ENCODE data around the gene LRP8. TPM values are rescaled to one million over a fixed set of nuclear protein-coding genes. Genes with fewer than 3 reads are reported as not detected.

Gene LRP8
- total and polyA plus RNA-seq, 2 of the 13 experiments (the other 11 are each of a cell fraction or from before 2014, with no cell fraction given), result 17.3 to 17.4 TPM

- TF ChIP-seq ZNF407 (CRISPR knock-in tag; IDR thresholded peaks at IDR 0.05; ENCODE audit: not compliant biosample characterization), result peak; percentile 58
- TF ChIP-seq HNRNPUL1 (IDR thresholded peaks at IDR 0.05; ENCODE audit: low read depth, low read length), result no peak
- TF ChIP-seq, protein P1, sequence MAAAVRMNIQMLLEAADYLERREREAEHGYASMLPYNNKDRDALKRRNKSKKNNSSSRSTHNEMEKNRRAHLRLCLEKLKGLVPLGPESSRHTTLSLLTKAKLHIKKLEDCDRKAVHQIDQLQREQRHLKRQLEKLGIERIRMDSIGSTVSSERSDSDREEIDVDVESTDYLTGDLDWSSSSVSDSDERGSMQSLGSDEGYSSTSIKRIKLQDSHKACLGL (CRISPR knock-in tag; IDR thresholded peaks at IDR 0.05), result peak; percentile 65; the same call in 1 of the 2 replicates
- peak; percentile 98 for TF ChIP-seq ZFX (CRISPR knock-in tag; IDR thresholded peaks at IDR 0.05; ENCODE audit: low read depth)
- TF ChIP-seq NR2C2 (CRISPR knock-in tag; IDR thresholded peaks at IDR 0.05; ENCODE audit: borderline replicate concordance), result peak; percentile 97
- TF ChIP-seq CREM (IDR thresholded peaks at IDR 0.05), result peak; percentile 100
- peak; percentile 98 for TF ChIP-seq CREM (CRISPR knock-in tag; IDR thresholded peaks at IDR 0.05)
- no peak for TF ChIP-seq ZNF256 (CRISPR knock-in tag; conservative IDR thresholded peaks at IDR 0.05)
- no peak for TF ChIP-seq ZNF678 (CRISPR knock-in tag; IDR thresholded peaks at IDR 0.05)
- peak; percentile 99 for TF ChIP-seq CREB1 (IDR thresholded peaks at IDR 0.05)
- TF ChIP-seq CREB1 (CRISPR knock-in tag; IDR thresholded peaks at IDR 0.05), result peak; percentile 100
- TF ChIP-seq ZNF234 (CRISPR knock-in tag; conservative IDR thresholded peaks at IDR 0.05), result no peak
- TF ChIP-seq LCORL (IDR thresholded peaks at IDR 0.05), result no peak
- TF ChIP-seq LCORL (CRISPR knock-in tag; IDR thresholded peaks at IDR 0.05), result no peak
- no peak for TF ChIP-seq KDM1A (CRISPR knock-in tag; IDR thresholded peaks at IDR 0.05)
- TF ChIP-seq RARG (CRISPR knock-in tag; IDR thresholded peaks at IDR 0.05; ENCODE audit: low read depth), result no peak
- TF ChIP-seq ZNF274 (CRISPR knock-in tag; IDR thresholded peaks at IDR 0.05), result peak; percentile 84
- TF ChIP-seq MAF1 (CRISPR knock-in tag; IDR thresholded peaks at IDR 0.05; ENCODE audit: borderline replicate concordance), result no peak
Observed at GRCh38 chr1:53238197-53239155, 89.4 kb downstream of the LRP8 start, which contains the start of gene MAGOH (continued).
